Heart left ventricle (tissue), 16 donors: ENCODE data around the gene EFEMP2. TPM values are rescaled to one million over a fixed set of nuclear protein-coding genes. Genes with fewer than 3 reads are reported as not detected.
A peak's percentile ranks its signal among the peaks of the same experiment; 100 is the strongest.

ENCODE experiments used
- ATAC-seq, 4 donors: fragments of 200-7000 bp; cut with Tn5 transposase; one replicate each; pipeline ENCODE4 v1.9.1; 2020 to 2022; ENCODE audit warnings: moderate library complexity in 4 of 4, mild to moderate bottlenecking in 3 of 4, moderate number of reproducible peaks in 1 of 4
- DNase-seq, 5 donors: peaks; one replicate each; pipeline ENCODE4 v3.0.0-alpha.2; 2020
- H3K27ac ChIP-seq, 12 donors: fragments of 200-600 bp; sonication (generic) in 4 of 12; one replicate each; pipeline versions ENCODE4 v1.5.0 to v1.8.0; 2016 to 2022; ENCODE audit warnings: mild to moderate bottlenecking in 2 of 12
- H3K27me3 ChIP-seq, 9 donors: fragments of 200-600 bp; sonication (generic) in 2 of 9; one replicate each; pipeline versions ENCODE4 v1.5.1 to v1.8.0; 2016 to 2022; ENCODE audit warnings: mild to moderate bottlenecking in 3 of 9
- H3K36me3 ChIP-seq, 9 donors: fragments of 200-600 bp; sonication (generic) in 2 of 9; one replicate each; pipeline versions ENCODE4 v1.5.0 to v1.8.0; 2018 to 2022; ENCODE audit warnings: mild to moderate bottlenecking in 2 of 9
- H3K4me1 ChIP-seq, 12 donors: fragments of 200-600 bp; sonication (generic) in 4 of 12; one replicate each; pipeline versions ENCODE4 v1.5.0 to v1.8.0; 2016 to 2022; ENCODE audit warnings: mild to moderate bottlenecking in 3 of 12
- H3K4me3 ChIP-seq, 12 donors: fragments of 200-600 bp; sonication (generic) in 4 of 12; one replicate each; pipeline versions ENCODE4 v1.5.0 to v1.8.0; 2017 to 2022; ENCODE audit warnings: mild to moderate bottlenecking in 9 of 12, moderate library complexity in 4 of 12
- H3K9me3 ChIP-seq, 12 donors: fragments of 200-600 bp; sonication (generic) in 4 of 12; one replicate each; pipeline versions ENCODE4 v1.5.0 to v1.8.0; 2016 to 2022; ENCODE audit warnings: mild to moderate bottlenecking in 1 of 12
- CTCF ChIP-seq, 12 donors: fragments of 200-600 bp; sonication (generic) in 4 of 12; IDR thresholded peaks; one replicate each; pipeline versions ENCODE4 v1.5.0 to v1.8.0; 2018 to 2022; ENCODE audit warnings: antibody characterized with exemption in 12 of 12, mild to moderate bottlenecking in 5 of 12
- POLR2A ChIP-seq, 2 donors: fragments of 450-650 bp; IDR thresholded peaks; one replicate each; pipeline ENCODE4 v1.6.1; 2017; ENCODE audit warnings: antibody characterized with exemption in 2 of 2, mild to moderate bottlenecking in 2 of 2, moderate library complexity in 2 of 2
- WGBS, 4 donors: extraction: QIAGEN DNeasy Blood & Tissue Kit in 2 of 4; methylation state at CpG; one replicate each; pipeline versions ENCODE4 v1.1.5 to v1.1.7; 2013 to 2018; 5-methylcytosine and 5-hydroxymethylcytosine counted together
- intact Hi-C, 10 donors: fragments of 100-400 bp; cut with DNase I; formaldehyde crosslinking; loops; one replicate each; pipeline versions ENCODE4 v1.11.1 to v1.14.2; 2022
- polyA plus RNA-seq, 2 donors: library from polyadenylated mRNA; stranded (reverse); fragments of 200-250 nt; gene quantifications; one replicate each; pipeline ENCODE4 v1.2.3, GENCODE V29; 2013
- total RNA-seq, 9 donors: library from RNA; depleted of rRNA in 2 of 9; stranded (reverse); fragments of >200 nt in 2 of 9; fragmentation: NEBNext Ultra II Directional in 3 of 9; extraction: Animal tissue kit (Norgen Biotek cat#: 25700) in 3 of 9; gene quantifications; one replicate each; pipeline versions ENCODE4 v1.1.0 to v1.2.4, GENCODE V29; 2016 to 2023
- donor health status: ischemic (EF 13 %, LVEDD 7.1; RV severe dilation, severe dysfunction).
- donor health status: healthy with polysubstance abuse.
- donor health status: DM: no; HTN: yes; CAD: no.
- donor health status: DM: no; HTN: no; CAD: no.
- donor health status: ischemic (EF 25% LVEDD 6.9; RV normal size, moderate dysfunction).
- donor health status: ischemic (EF 25% LVEDD 5.7; RV mildly dilated, moderate dysfunction).
- donor health status: healthy.
- donor health status: DM: yes; HTN: yes; CAD: no.
- donor health status: ischemic (EF 35%, LVEDD 5.7; RV mildly dilated, moderate dysfunction).
- donor health status: nonischemic (EF 11% LVEDD 7.7; RV severe dilation, severe dysfunction).
- donor health status: DM: yes; HTN: yes; CAD: no.
- donor health status: PGD.
- donor health status: ischemic (EF 29% LVEDD 5.4; RV normal size, mild dysfunction).
- donor health status: nonischemic (EF 23%, LVEDD 6.1; RV moderate dilation, normal function).

The EFEMP2 gene
- total and polyA plus RNA-seq, 11 donors: 43.6 to 123 (median 88.4) TPM

- no peak overlapping the region for H3K4me3 ChIP-seq
- no peak overlapping the region for H3K27ac ChIP-seq
- H3K36me3 ChIP-seq: peaks cover 0 to 86% (median 81%) of the 10 kb centered on the region in 9 donors
- DNase-seq: peak in 3 of 5 donors; percentile 11 to 53 (median 22)
- H3K9me3 ChIP-seq: no peaks in the 10 kb centered on the region
- intact Hi-C loops: loop anchor here in 1 of 10 donors (10.0 kb wide), 1 partner anchor 480 kb away; the partner anchor contains the start of genes B4GAT1 and BRMS1
- no peak for ATAC-seq
- 80 to 86% (median 83%) methylated on average over 17 to 18 of the region's 18 CpGs for WGBS, 4 donors
- TF ChIP-seq CTCF (IDR thresholded peaks at IDR 0.05): no peak
- no peak for TF ChIP-seq POLR2A (IDR thresholded peaks at IDR 0.05)
- H3K4me1 ChIP-seq: peaks cover 0 to 30% (median 18%) of the 10 kb centered on the region in 12 donors
- no peaks in the 10 kb centered on the region for H3K27me3 ChIP-seq
These were observed 7.7 kb downstream of the EFEMP2 start for GRCh38 chr11:65864706-65865471.

GRCh38 chr11:65863889-65864705 is 8.5 kb downstream of the EFEMP2 start:
- intact Hi-C loops: loop anchor here in 1 of 10 donors (10.0 kb wide), 1 partner anchor 481 kb away; the partner anchor contains the start of genes B4GAT1 and BRMS1
- Histone ChIP-seq H3K27me3 (no peaks in the 10 kb centered on the region), H3K4me3 (no peak overlapping the region), H3K4me1 (peaks cover 0 to 32% (median 19%) of the 10 kb centered on the region in 12 donors), H3K27ac (no peak overlapping the region), H3K9me3 (no peaks in the 10 kb centered on the region), H3K36me3 (peaks cover 0 to 78% (median 73%) of the 10 kb centered on the region in 9 donors)
- TF ChIP-seq CTCF (IDR thresholded peaks at IDR 0.05) (no peak), POLR2A (IDR thresholded peaks at IDR 0.05) (no peak)
- DNase-seq (peak in 2 of 5 donors; percentile 22), ATAC-seq (no peak)
- 77 to 86% (median 83%) methylated on average over 7 to 12 of the region's 12 CpGs for WGBS, 4 donors

GRCh38 chr11:65862941-65863888 is 9.4 kb downstream of the EFEMP2 start:
- intact Hi-C loops: loop anchor here in 1 of 10 donors (10.0 kb wide), 1 partner anchor 482 kb away; the partner anchor contains the start of genes B4GAT1 and BRMS1
- ATAC-seq (no peak), DNase-seq (peak in 4 of 5 donors; percentile 22 to 65 (median 26))
- Histone ChIP-seq H3K36me3 (peaks cover 0 to 69% (median 65%) of the 10 kb centered on the region in 9 donors), H3K27ac (peak overlapping the region in 1 of 12 donors; percentile 98), H3K4me1 (peaks cover 0 to 41% (median 22%) of the 10 kb centered on the region in 12 donors), H3K4me3 (no peak overlapping the region), H3K27me3 (no peaks in the 10 kb centered on the region), H3K9me3 (no peaks in the 10 kb centered on the region)
- 84 to 89% (median 87%) methylated on average over 22 to 24 of the region's 24 CpGs for WGBS, 4 donors
- no peak for TF ChIP-seq CTCF (IDR thresholded peaks at IDR 0.05)
- TF ChIP-seq POLR2A (IDR thresholded peaks at IDR 0.05): no peak
